OCI-LY7 (cell line): ENCODE results near the gene DIABLO.
"Not testable (repeated sequence)": the region's sequence is repeated elsewhere in the genome, so short reads cannot be mapped to it uniquely, and the experiment has no call there.

Experiments used
- CTCF ChIP-seq: fragments of 200-600 bp; sonication (generic); conservative IDR thresholded peaks from 2 replicates; pipeline ENCODE4 v1.5.1; 2014; ENCODE audit warnings: mild to moderate bottlenecking, antibody characterized with exemption, low read length, moderate library complexity, mixed read lengths
- EZH2phosphoT487 ChIP-seq: fragments of 200-600 bp; sonication (generic); IDR thresholded peaks from 2 replicates; pipeline ENCODE4 v1.6.1; 2018; ENCODE audit warnings: low read depth, borderline replicate concordance, mild to moderate bottlenecking, mixed run types, antibody characterized with exemption, low read length, moderate library complexity, mixed read lengths

GRCh38 chr12:122202811-122203210, 23.0 kb downstream of the DIABLO start:
- not testable (repeated sequence) for TF ChIP-seq EZH2phosphoT487, CTCF
